Measurements from ENCODE around the gene SLC22A23. TPM values are rescaled to one million over a fixed set of nuclear protein-coding genes. Genes with fewer than 3 reads are reported as not detected.

The SLC22A23 gene
- total and polyA plus RNA-seq, 2 of the 4 experiments (the other 2 are of a cell fraction): 0.72 to 1.6 TPM

DNA sequence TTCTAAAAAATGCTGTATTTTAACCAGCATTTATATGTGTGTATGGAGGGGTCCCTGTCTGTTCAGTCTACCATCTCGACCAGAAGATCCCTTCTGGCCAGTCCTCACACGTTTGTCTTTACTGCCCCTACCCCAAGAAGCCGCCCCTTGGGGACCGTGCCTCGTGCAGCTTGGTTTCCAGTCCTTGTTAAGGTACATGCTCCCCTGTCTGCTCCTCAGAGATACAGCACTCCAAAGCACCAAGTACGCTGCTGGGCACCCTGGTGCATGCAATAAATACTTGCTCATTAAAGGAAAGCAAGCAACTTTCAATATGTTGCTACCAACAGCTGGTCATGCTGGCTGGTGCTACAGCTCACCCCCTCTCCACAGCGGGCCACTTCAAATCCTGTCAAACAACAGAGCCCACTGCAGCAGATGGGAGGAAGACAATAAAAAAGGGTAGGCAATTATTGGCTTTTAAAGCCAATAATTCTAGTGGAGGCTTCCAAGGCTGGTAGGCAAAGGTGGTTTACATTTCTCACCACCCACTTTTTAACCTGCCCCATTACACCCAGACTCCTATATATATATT lies 136.5 kb downstream of the SLC22A23 start:
- Histone ChIP-seq H3K36me3 (ENCODE audit: control insufficient read depth, insufficient read depth, low read length) (no peaks in the 10 kb centered on the region), H2BK5ac (ENCODE audit: low read depth, low read length, poor library complexity, severe bottlenecking) (no peak overlapping the region), H3K27me3 (ENCODE audit: control insufficient read depth, insufficient read depth, low read length) (peaks cover 41% of the 10 kb centered on the region), H2AK5ac (ENCODE audit: low read depth, low read length) (no peak overlapping the region), H3K4ac (ENCODE audit: low read depth, low read length) (no peak overlapping the region), H3K18ac (ENCODE audit: low read depth, low read length) (no peak overlapping the region), H2BK15ac (ENCODE audit: low read depth, low read length) (no peak overlapping the region), H2AK9ac (replicated peaks; ENCODE audit: low read depth, low read length, poor library complexity) (no peak overlapping the region), H3K23ac (ENCODE audit: low read depth, low read length) (no peak overlapping the region), H2BK120ac (ENCODE audit: low read depth, low read length) (no peak overlapping the region), H3K27ac (ENCODE audit: insufficient read depth, low read length) (no peak overlapping the region), H4K8ac (ENCODE audit: low read depth in 2 of 2, low read length in 2 of 2) (no peak overlapping the region), H3K14ac (replicated peaks; ENCODE audit: low read depth, low read length) (no peak overlapping the region), H4K91ac (ENCODE audit: insufficient read depth, low read depth, low read length) (no peak overlapping the region), H3K4me2 (ENCODE audit: low read depth, low read length) (no peak overlapping the region), H3K4me1 (ENCODE audit: control insufficient read depth, insufficient read depth, low read length) (peaks cover 7% of the 10 kb centered on the region), H3K9me1 (ENCODE audit: insufficient read depth, low read length) (peaks cover 4% of the 10 kb centered on the region; the same call in 1 of the 2 replicates), H2AFZ (replicated peaks; ENCODE audit: low read length, poor library complexity) (peak overlapping the region; percentile 30), H3K9me3 (ENCODE audit: control insufficient read depth, insufficient read depth, low read length) (no peaks in the 10 kb centered on the region; the same call in 1 of the 2 replicates), H4K20me1 (ENCODE audit: insufficient read depth, low read length) (no peaks in the 10 kb centered on the region), H3K79me1 (ENCODE audit: low read depth in 1 of 2, low read length in 2 of 2) (no peaks in the 10 kb centered on the region), H3K56ac (ENCODE audit: extremely low read depth, insufficient read depth, low read length) (no peak overlapping the region), H2BK20ac (ENCODE audit: low read depth, low read length) (no peak overlapping the region), H3K9ac (ENCODE audit: low read depth, low read length) (no peak overlapping the region), H3K4me3 (ENCODE audit: insufficient read depth, low read depth, low read length) (no peak overlapping the region), H4K5ac (ENCODE audit: low read depth, low read length) (no peak overlapping the region)
- no TSS peak for BruUV-seq (replicated peaks)
- dilution Hi-C loops (cut with HindIII; ENCODE audit: low sequenced_read_pairs, unreplicated experiment) (no loop called here), intact Hi-C loops (cut with micrococcal nuclease) (no loop called here), in situ Hi-C loops (cut with MboI; ENCODE audit: low sequenced_read_pairs) (no loop called here)
- ChIA-PET CTCF (no interaction called here), POLR2A (ENCODE audit: unreplicated experiment) (no interaction called here)
- DNase-seq: no peak
- WGBS, 2 experiments (ENCODE audit: extremely low coverage in 2 of 2, insufficient read length in 1 of 2): 93% methylated on average over 3 of the region's 7 CpGs; no CpG with 5 or more reads in 1 of the 2 experiments
- TF ChIP-seq CEBPB (IDR thresholded peaks at IDR 0.05; ENCODE audit: low read depth, low read length) (no peak), BHLHE40 (IDR thresholded peaks at IDR 0.05; ENCODE audit: low read depth, low read length) (no peak), RCOR1 (IDR thresholded peaks at IDR 0.05; ENCODE audit: insufficient replicate concordance, low read length) (no peak), RFX5 (IDR thresholded peaks at IDR 0.05; ENCODE audit: low read depth, low read length) (no peak), NFE2L2 (IDR thresholded peaks at IDR 0.05; ENCODE audit: low read depth, low read length) (no peak), FOS (IDR thresholded peaks at IDR 0.05; ENCODE audit: low read depth, low read length) (no peak), MAZ (IDR thresholded peaks at IDR 0.05; ENCODE audit: borderline replicate concordance, low read depth, low read length) (no peak), MAFK (IDR thresholded peaks at IDR 0.05; ENCODE audit: low read depth, low read length) (no peak), RAD21 (IDR thresholded peaks at IDR 0.05; ENCODE audit: low read length) (no peak), POLR2A (IDR thresholded peaks at IDR 0.05; ENCODE audit: low read depth, low read length) (no peak), SMC3 (IDR thresholded peaks at IDR 0.05; ENCODE audit: low read depth, low read length) (no peak), MXI1 (IDR thresholded peaks at IDR 0.05; ENCODE audit: borderline replicate concordance, low read depth, low read length) (no peak), CHD1 (IDR thresholded peaks at IDR 0.05; ENCODE audit: low read depth, low read length) (no peak)
- TF ChIP-seq, protein P1, sequence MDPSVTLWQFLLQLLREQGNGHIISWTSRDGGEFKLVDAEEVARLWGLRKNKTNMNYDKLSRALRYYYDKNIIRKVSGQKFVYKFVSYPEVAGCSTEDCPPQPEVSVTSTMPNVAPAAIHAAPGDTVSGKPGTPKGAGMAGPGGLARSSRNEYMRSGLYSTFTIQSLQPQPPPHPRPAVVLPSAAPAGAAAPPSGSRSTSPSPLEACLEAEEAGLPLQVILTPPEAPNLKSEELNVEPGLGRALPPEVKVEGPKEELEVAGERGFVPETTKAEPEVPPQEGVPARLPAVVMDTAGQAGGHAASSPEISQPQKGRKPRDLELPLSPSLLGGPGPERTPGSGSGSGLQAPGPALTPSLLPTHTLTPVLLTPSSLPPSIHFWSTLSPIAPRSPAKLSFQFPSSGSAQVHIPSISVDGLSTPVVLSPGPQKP (IDR thresholded peaks at IDR 0.05; ENCODE audit: borderline replicate concordance, low read depth, low read length): no peak
- TF ChIP-seq, protein P2, sequence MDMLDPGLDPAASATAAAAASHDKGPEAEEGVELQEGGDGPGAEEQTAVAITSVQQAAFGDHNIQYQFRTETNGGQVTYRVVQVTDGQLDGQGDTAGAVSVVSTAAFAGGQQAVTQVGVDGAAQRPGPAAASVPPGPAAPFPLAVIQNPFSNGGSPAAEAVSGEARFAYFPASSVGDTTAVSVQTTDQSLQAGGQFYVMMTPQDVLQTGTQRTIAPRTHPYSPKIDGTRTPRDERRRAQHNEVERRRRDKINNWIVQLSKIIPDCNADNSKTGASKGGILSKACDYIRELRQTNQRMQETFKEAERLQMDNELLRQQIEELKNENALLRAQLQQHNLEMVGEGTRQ (IDR thresholded peaks at IDR 0.05; ENCODE audit: low read depth, low read length): no peak
- TF ChIP-seq, protein P3, sequence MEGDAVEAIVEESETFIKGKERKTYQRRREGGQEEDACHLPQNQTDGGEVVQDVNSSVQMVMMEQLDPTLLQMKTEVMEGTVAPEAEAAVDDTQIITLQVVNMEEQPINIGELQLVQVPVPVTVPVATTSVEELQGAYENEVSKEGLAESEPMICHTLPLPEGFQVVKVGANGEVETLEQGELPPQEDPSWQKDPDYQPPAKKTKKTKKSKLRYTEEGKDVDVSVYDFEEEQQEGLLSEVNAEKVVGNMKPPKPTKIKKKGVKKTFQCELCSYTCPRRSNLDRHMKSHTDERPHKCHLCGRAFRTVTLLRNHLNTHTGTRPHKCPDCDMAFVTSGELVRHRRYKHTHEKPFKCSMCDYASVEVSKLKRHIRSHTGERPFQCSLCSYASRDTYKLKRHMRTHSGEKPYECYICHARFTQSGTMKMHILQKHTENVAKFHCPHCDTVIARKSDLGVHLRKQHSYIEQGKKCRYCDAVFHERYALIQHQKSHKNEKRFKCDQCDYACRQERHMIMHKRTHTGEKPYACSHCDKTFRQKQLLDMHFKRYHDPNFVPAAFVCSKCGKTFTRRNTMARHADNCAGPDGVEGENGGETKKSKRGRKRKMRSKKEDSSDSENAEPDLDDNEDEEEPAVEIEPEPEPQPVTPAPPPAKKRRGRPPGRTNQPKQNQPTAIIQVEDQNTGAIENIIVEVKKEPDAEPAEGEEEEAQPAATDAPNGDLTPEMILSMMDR (conservative IDR thresholded peaks at IDR 0.05; ENCODE audit: low read depth, low read length): no peak
- ATAC-seq (ENCODE audit: low read depth): no peak
